ENCODE measurements around the gene KCNQ2.

The KCNQ2 gene

GRCh38 chr20:63469713-63470101 lies 2.7 kb downstream of the KCNQ2 start:
- no peak for DNase-seq

- DNase-seq: no peak
Measured at GRCh38 chr20:63469019-63469712, 3.3 kb downstream of the KCNQ2 start.

- DNase-seq: no peak
Measured at GRCh38 chr20:63468421-63468820, 4.0 kb downstream of the KCNQ2 start.

GRCh38 chr20:63467294-63468083 lies 5.0 kb downstream of the KCNQ2 start:
- DNase-seq: no peak

- no peak for DNase-seq
Measured at GRCh38 chr20:63466861-63467260, 5.6 kb downstream of the KCNQ2 start.

- no peak for DNase-seq
Measured at GRCh38 chr20:63466250-63466825, 6.1 kb downstream of the KCNQ2 start.

GRCh38 chr20:63465380-63466249 lies 6.8 kb downstream of the KCNQ2 start:
- DNase-seq: no peak

- DNase-seq: no peak
Measured at GRCh38 chr20:63464289-63464635, 8.2 kb downstream of the KCNQ2 start.

- no peak for DNase-seq
Measured at GRCh38 chr20:63463400-63464288, 8.8 kb downstream of the KCNQ2 start.

GRCh38 chr20:63462244-63462643 lies 10.2 kb downstream of the KCNQ2 start:
- no peak for DNase-seq

GRCh38 chr20:63461104-63461763 lies 11.2 kb downstream of the KCNQ2 start:
- no peak for DNase-seq

- no peak for DNase-seq
Measured at GRCh38 chr20:63459070-63459380, 13.4 kb downstream of the KCNQ2 start.

GRCh38 chr20:63458170-63459069 lies 14.0 kb downstream of the KCNQ2 start:
- no peak for DNase-seq

GRCh38 chr20:63457737-63458136 lies 14.7 kb downstream of the KCNQ2 start:
- DNase-seq: peak; percentile 76

- DNase-seq: no peak
Measured at GRCh38 chr20:63456429-63457284, 15.8 kb downstream of the KCNQ2 start.

- DNase-seq: no peak
Measured at GRCh38 chr20:63455568-63455859, 16.9 kb downstream of the KCNQ2 start.

- DNase-seq: peak; percentile 76
Measured at GRCh38 chr20:63454731-63455567, 17.5 kb downstream of the KCNQ2 start.

GRCh38 chr20:63452821-63453523 lies 19.5 kb downstream of the KCNQ2 start:
- DNase-seq: no peak

All from NCI-H2171 treated with DMSO at 0.1 percent for 48 hours (cell line).